GM13977 (cell line): ENCODE data around the gene WLS.

Source experiments
- DNase-seq: peaks from one replicate; pipeline ENCODE4 v3.0.0; 2012; ENCODE audit warnings: low spot score
- CTCF ChIP-seq: IDR thresholded peaks from 2 replicates; pipeline ENCODE4 v1.5.1; 2012; ENCODE audit warnings: mild to moderate bottlenecking, control low read depth; ENCODE audit not compliant: insufficient read depth; ENCODE audit errors: extremely low read depth, missing control alignments
- in situ Hi-C: fragments of 300-500 bp; cut with MboI; formaldehyde crosslinking; loops from one replicate; pipeline ENCODE4 v1.12.0; 2022; ENCODE audit warnings: low sequenced_read_pairs, low pct_unique_long_range_greater_than_20kb, mixed read lengths, inconsistent platforms; ENCODE audit not compliant: unreplicated experiment

The WLS gene

GRCh38 chr1:68211761-68212380 is 20.5 kb downstream of the WLS start:
- TF ChIP-seq CTCF = no peak
- in situ Hi-C loops = no loop called here

GRCh38 chr1:68210829-68211228 is 21.5 kb downstream of the WLS start:
- DNase-seq = no peak
- TF ChIP-seq CTCF = no peak
- in situ Hi-C loops = no loop called here

More at GRCh38 chr1:68211761-68212380, 20.5 kb downstream of the WLS start:
- no peak for DNase-seq

- in situ Hi-C loops = no loop called here
- TF ChIP-seq CTCF = no peak
- no peak for DNase-seq
These were observed 22.3 kb downstream of the WLS start for GRCh38 chr1:68210027-68210426.

GRCh38 chr1:68206848-68207689 is 25.3 kb downstream of the WLS start:
- no peak for DNase-seq
- in situ Hi-C loops = no loop called here
- TF ChIP-seq CTCF = no peak

GRCh38 chr1:68205794-68206358 is 26.4 kb downstream of the WLS start:
- in situ Hi-C loops = no loop called here

More at GRCh38 chr1:68205794-68206358, 26.4 kb downstream of the WLS start:
- DNase-seq = no peak
- no peak for TF ChIP-seq CTCF
